KBM-7 (cell line): ENCODE measurements around the gene TNPO1.

Experiments used
- DNase-seq: peaks from one replicate; pipeline ENCODE4 v3.0.0-alpha.2; 2015
- in situ Hi-C: fragments of 300-500 bp; cut with MboI; formaldehyde crosslinking; loops from 2 replicates; pipeline ENCODE4 v1.14.3; 2020; ENCODE audit warnings: low sequenced_read_pairs, low pct_unique_long_range_greater_than_20kb, mixed read lengths

Gene TNPO1

DNA sequence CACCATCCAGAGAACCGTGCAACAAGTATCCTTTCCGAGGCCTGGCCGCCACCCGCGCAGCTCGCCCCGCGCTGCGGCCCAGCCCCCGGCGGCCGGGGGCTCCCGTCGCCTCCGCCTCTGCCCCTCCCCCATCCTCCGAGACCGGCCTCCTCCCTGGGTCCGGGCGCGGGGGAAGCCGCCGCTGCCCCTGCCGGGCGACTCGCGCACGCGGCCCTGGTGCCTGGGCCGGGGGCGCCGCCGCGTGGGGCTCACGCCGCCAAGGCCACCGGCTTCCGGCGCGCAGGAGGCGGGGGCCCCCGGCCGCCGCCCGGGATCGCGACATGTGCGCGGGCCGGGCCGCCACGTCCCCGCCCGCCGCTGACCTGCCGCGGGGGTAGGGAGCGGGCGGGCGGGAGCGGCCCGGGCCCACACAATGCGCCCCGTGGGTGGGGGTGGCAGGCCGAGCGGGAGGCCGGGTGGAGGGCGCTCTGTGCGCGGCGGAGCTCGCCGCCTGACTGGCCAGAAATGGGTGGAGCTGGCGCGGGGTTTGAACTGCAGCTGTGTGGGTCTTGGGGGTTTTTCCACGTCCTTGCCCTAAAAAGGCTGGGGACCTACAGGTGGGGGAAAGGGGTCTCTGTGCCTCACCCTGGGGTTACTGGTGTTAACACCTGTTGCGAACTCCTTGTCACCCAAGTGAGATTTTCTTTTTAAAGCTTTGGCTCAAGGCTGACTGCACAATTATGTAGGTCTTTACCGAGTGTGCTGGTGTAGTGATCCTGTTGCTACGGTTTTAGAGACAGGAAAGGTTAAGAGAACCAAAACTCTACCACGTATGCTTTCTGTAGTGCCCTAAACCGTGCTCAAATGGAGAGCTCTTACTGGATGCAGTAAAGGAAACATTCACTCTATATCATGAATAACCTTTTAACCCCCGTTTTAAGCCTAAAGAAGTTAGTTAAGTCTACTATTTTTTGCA lies 32.3 kb downstream of the TNPO1 start:
- peak; percentile 59 for DNase-seq

DNA sequence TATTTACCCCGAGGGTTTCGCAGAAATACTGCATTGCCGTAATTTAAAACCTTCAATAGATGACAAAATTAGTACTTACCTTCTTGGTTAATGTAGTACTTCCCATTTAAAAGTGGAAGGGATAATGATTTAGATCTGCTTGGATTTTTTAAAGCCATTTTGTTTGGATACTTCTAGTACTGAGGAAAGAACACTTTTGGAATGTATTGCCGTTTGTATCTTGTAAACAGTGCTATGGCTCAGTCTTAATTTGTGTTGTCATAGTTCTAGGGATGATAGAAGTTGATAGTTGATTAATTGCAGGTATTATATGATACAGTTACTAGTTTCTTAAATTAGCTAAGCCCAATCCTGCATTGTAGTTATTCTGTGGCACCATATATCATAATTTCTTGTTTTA lies 33.1 kb downstream of the TNPO1 start:
- peak; percentile 20 for DNase-seq
- in situ Hi-C loops = no loop called here

More for the DNA sequence above, 32.3 kb downstream of the TNPO1 start:
- in situ Hi-C loops = no loop called here

DNA sequence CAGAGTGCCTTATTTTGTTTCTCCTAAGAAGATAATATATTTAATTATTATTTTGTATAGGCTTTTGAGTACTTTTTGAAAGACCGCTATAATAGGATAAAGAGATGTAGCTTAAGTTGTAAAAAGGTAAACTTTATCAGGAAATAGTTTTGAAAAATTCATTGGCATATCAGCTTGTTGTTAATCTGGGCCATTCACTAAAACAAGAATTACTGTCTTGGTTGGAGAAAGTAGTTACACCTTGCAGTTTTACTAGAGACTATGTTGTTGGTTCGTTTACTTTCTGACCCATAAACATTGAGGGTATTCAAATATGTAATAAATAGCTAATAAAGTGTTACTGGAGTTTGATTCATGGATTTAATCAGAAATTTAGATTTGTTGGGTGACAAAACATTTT lies 33.7 kb downstream of the TNPO1 start:
- in situ Hi-C loops = no loop called here
- DNase-seq = no peak

DNA sequence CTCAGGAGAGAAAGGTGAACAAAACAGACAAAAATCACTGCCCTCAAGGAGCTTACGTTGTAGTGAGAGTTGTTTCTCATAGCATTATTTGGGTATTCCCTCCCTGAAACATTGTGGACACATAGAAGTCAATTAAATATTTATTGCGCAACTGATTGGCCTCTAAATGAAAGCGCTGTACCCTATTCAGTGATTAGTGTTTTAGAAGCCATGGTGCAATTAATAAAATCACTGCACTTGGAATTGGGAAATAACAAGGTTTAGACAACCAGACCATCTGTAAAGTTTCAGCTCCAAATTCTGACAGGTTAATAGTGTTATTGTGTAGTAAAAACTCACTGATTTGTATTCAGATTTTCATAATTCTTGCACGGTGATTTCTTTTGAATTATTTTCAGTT lies 35.9 kb downstream of the TNPO1 start:
- no peak for DNase-seq
- in situ Hi-C loops = no loop called here

DNA sequence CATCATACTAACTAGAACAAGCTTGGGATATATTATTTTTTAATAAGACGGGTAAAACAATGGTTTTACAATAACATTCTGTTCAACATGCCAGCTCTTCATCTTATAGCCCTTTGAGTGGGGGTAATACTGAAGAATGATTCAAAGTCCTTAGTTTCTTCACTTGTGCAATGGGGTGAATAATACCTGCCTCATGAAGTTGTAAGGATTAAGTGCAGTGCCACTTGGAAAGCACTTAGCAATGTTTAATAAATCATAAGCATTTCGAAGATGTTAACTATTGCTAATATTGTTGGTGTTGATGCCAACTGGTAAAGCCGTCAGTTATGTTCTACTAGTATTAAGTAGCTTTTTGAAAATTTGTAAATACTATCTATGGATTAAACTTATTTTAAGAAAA lies 38.0 kb downstream of the TNPO1 start:
- no peak for DNase-seq
- in situ Hi-C loops = no loop called here

DNA sequence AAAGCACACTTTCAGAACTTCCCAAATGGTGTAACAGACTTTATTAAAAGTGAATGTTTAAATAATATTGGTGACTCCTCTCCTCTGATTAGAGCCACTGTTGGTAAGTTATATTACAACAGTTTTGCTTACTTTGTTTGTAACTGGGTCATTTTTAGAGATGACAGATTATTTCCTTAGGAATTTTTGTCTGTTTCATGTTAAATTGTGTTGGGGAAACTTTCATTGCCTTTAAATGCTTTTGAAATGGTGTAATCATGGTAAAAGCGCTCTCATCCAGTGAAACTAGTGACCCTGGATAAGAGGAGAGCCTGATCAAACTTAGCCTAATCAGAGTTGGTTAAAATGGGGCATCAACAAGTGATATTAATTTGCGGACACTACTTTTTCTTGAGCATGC lies 39.4 kb downstream of the TNPO1 start:
- no peak for DNase-seq
- in situ Hi-C loops = no loop called here

DNA sequence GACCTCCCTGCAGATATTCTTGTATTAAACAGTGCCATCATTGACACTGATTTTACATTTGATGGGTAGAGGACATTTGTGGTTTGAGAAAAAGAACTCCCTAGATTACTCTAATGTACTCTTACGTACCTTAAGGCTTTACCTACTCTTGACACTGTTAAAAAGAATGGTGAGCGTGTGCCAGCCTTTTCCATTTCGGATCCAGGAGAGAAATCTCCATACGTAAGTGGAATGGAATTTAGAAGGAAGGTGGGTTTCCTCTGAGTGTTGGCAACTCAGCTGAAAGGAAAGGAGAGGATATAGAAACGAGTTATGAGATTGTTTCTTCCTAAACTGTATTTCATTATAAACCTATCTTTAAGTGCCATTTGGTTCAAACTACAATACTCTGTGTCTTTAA lies 40.9 kb downstream of the TNPO1 start:
- no peak for DNase-seq
- in situ Hi-C loops = no loop called here

DNA sequence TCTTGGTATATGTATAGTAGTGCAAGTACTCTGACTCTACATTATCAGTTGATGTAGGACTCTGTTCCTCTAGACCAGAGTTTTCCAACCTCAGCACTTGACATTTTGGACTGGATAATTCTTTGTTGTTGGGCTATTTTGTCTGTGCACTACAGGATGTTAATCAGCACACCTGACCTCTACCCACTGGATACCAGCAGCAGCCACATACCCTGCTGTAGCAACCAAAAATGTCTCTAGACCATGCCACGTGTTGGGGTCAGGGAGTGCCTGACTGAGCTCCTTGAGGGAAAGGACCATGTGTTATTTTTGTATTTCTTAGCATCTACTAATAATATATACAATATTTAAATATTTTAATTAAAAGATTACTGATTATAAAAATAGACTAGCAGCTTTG lies 42.7 kb downstream of the TNPO1 start:
- DNase-seq = no peak
- in situ Hi-C loops = no loop called here

DNA sequence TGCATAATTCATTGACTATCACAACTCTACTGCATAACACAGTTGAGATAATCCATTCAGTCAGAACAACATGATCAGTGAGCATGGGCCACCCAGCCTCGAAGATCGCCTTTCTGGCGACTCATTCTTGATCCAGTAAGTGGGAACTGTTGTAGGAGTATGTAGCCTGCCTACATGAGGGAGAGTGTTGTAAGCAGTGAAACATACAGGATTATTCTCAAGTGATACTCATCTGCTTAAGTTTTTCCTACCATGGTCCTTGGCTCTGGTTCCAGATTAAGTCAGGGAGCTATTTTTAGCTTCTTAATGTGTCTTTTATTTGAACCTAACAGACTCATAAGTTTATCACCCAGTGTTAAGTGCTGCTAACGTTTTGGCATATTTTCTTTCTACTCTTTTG lies 44.0 kb downstream of the TNPO1 start:
- DNase-seq = no peak
- in situ Hi-C loops = no loop called here

DNA sequence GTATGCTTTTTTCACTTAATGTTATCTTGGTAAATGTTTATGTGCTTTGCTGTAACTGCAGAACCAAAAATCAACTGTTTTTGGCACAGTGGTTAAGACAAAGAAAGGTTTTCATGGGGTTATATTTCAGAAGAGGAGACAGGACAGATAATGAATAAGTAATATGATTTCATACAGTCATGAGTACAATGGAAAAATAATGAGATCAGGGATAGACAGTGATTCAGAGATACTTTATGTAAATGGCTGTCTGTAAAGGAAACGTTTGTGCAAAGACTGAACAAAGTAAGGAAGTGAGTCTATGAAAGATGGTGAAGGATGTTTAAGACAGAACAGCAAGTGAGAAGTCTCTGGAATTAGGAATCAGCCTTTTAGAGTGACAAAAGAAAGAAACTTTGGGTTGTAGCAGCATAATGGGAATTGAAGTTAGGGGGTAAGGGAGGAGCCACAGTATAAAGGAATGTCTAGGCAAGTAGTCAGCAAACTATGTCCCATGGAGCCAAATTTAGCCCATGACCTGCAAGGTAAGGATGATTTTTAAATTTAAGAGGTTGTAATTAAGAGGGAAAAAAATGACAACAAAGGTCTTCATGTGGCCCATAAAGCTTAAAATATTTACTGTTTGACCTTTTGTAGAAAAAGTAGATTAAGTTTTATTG lies 55.0 kb downstream of the TNPO1 start:
- in situ Hi-C loops = no loop called here
- no peak for DNase-seq

DNA sequence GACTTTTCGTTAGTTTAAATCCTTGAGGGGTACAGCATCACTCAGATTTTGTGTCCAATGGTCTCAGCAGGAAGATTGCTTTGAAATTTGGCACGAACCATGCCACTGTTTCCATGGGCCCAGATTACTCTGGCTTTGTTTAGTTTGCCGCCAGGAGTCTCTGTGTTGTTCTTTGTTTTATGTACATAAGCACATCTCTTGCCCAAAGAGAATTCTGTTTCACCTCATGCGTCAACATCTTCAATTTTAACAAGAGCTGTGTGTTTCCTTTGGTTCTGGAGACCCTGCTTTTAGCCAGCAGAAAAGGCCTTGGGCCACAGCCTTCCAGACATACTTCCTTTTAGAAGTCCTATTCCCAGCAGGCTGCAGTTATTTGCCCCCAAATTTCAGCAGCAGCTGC lies 62.4 kb downstream of the TNPO1 start:
- no peak for DNase-seq
- in situ Hi-C loops = no loop called here

DNA sequence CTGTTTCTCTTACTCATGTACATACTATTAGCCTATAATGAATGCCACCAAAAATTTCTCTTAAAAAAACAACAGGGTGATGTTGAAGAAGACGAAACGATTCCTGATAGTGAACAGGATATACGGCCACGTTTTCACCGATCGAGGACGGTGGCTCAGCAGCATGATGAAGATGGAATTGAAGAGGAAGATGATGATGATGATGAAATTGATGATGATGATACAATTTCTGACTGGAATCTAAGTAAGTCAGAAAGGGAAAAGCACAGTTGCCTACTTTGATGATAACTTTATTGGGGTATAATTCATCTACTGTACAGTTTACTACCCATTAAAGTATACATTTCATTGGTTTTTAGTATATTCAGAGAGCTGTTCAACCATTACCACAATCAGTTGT lies 66.5 kb downstream of the TNPO1 start:
- no peak for DNase-seq
- in situ Hi-C loops = no loop called here

DNA sequence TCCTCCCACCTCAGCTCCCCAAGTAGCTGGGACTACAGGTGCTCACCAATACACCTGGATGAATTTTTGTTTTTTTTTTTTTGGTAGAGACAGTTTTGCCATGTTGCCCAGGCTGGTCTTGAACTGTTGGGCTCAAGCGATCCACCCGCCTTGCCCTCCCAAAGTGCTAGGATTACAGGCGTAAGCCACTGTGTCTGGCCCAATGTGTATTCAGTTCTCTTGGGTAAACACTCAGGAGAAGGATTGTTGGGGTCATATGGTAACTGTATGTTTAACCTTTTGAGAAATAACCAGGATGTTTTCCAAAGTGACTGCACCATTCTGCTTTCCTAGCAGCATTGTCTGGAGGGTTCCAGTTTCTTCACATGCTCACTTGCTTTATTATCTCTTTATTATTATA lies 67.4 kb downstream of the TNPO1 start:
- no peak for DNase-seq
- in situ Hi-C loops = no loop called here

DNA sequence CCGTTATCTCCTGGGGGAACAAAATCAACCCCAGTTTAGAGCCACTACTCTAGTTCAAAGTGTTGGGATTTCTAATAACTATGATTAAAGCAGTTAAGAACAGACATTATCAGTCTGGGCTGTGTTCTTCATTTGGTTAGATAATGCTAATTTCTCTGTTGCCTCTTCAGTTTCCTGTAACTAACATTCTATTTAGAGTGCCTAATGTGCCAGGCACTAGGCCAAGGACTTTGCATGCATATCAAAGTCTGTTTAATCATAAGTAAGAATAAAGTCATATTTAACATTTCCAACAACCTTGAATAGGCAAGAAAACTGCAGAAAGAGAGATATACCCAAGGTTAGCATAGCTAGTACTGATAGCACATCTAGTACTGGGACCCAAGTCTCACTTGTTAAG lies 68.4 kb downstream of the TNPO1 start:
- no peak for DNase-seq
- in situ Hi-C loops = no loop called here

DNA sequence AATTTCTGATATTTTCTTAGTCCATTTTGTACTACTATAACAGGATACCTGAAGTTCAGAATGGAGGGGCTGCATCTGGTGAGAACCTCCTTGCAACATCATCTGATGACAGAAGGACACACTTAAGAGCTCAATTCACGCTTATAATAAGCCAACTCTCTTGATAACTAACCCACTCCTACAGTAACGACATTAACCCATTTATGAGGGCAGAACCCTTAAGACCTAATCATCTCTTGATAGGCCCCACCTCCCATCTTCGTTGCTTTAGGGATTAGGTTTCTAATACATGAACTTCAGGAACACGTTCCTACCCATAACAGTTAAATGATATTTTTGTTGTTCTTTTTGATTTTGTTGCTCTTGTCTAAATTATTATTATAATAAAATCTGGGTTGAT lies 69.4 kb downstream of the TNPO1 start:
- in situ Hi-C loops = no loop called here

DNA sequence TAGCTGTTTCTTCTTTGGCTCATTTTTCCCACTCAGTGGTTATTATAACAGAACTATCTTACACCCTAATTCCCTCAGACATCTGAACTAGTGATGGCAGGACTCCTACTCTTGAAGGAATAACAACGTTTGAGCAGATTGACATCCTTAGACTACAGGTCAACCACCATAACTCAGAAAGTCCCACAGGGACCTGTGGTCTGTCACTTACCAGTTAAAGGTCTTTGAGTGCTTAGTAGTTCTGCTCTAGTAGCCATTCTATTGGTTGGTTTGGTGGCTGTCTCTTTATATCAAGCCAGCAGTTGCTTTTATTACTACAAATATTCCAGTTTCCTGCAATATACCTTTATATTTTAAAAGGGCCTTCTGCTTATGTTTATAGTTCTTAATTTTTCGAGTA lies 72.1 kb downstream of the TNPO1 start:
- DNase-seq = no peak
- in situ Hi-C loops = no loop called here

More for the DNA sequence above, 69.4 kb downstream of the TNPO1 start:
- no peak for DNase-seq

DNA sequence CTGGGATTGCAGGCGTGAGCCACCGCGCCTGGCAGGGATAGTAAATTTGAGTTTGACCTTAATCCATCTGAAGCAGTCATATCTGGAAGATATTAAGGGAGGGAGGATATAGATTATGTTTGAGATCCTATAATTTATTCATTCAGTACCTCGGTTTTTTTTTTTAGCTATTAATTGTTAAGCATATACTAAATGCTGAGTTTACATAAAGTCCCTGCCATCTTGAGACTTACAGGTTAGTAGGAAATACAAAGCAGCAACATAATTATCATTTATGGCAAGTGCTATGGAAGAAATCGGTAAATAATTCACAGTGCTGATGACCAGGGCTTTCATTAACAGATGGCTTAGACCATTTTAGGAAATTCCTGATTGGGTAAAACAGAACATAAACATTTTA lies 72.9 kb downstream of the TNPO1 start:
- DNase-seq = no peak
- in situ Hi-C loops = no loop called here

DNA sequence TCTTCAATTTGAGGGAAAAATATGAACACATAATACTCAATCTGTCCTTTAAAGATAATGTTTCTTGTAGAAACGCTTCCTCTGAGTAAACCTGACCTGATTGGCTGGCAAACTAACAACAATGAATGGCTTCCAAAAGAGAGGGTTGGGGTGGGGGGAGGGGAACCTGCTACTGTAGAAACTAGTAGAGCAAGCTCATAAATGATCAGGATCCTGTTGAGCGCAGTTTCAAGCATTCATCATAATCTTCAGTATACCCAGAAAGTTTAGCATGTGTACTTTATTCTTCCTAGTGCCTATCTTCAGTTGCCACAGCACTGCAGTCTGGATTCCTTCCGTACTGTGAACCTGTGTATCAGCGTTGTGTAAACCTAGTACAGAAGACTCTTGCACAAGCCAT lies 76.4 kb downstream of the TNPO1 start:
- in situ Hi-C loops = no loop called here
- DNase-seq = no peak

DNA sequence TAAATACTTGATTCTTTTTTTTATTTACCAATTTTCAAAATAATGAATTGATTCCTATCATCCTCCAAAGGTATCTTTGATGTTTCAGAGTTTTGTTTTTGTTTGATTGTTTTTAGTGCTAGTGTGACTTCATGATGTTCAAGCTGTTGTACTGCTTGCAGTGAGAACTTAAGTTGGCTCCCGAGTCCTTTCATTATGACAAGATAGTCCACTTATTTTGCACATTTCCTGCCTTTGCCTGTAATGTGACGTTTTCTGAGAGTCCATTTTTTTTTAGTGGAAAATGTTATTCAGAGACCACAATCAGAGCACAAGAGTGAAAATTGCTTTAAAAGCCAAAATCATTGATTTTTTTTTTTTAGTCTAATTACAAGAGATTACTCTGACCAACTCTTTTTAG lies 79.3 kb downstream of the TNPO1 start:
- no peak for DNase-seq
- in situ Hi-C loops = no loop called here

DNA sequence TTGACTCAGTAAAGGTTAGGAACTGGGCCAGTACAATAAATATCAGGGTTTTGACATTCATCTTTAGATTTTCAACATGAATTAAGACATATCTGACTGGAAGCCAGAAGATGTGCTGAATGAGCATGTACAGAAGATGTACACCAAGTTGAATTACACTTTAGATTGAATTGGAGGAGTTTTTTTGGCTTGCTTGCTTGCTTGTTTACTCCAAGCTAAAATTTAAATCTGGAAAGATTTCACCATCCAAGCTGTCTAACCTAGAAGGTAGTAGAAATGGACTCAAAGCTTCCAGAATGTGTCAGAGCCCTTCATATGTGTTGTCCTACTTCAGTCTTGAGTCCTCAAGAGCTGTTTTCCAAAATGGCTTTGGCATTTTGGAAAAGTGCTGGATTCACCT lies 90.3 kb downstream of the TNPO1 start:
- in situ Hi-C loops = no loop called here
- DNase-seq = no peak

DNA sequence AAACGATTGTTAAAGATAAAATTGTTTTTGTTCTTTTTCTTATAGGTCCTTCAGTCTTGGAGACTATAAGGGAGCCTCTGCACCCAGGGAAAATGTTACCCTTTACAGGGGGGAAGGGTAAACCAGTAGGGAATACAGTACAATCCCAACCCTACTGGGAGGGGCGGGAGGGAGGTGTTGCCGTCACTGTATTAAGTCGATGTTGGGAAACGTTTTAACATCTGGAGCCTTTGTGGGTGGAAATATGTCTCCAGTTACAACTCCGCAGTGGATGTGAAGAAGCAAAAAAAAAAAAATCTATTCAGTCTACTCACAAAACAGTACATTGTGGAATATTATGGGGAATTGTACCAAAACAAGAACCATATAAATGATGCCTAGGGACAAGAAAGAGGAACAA lies 92.2 kb downstream of the TNPO1 start:
- in situ Hi-C loops = no loop called here
- DNase-seq = no peak
